Stimulated activated CD4-positive, alpha-beta T cell treated with anti-CD3 and anti-CD28 coated beads, TNF-alpha, amount 100 ng/mL, for 48 hours (primary cell): ENCODE data around the gene NDUFV2.

Experiments
- DNase-seq, 3 donors: peaks; one replicate each; pipeline ENCODE4 v3.0.0-alpha.2; 2020; ENCODE audit warnings: low read depth in 3 of 3

Gene NDUFV2

DNA sequence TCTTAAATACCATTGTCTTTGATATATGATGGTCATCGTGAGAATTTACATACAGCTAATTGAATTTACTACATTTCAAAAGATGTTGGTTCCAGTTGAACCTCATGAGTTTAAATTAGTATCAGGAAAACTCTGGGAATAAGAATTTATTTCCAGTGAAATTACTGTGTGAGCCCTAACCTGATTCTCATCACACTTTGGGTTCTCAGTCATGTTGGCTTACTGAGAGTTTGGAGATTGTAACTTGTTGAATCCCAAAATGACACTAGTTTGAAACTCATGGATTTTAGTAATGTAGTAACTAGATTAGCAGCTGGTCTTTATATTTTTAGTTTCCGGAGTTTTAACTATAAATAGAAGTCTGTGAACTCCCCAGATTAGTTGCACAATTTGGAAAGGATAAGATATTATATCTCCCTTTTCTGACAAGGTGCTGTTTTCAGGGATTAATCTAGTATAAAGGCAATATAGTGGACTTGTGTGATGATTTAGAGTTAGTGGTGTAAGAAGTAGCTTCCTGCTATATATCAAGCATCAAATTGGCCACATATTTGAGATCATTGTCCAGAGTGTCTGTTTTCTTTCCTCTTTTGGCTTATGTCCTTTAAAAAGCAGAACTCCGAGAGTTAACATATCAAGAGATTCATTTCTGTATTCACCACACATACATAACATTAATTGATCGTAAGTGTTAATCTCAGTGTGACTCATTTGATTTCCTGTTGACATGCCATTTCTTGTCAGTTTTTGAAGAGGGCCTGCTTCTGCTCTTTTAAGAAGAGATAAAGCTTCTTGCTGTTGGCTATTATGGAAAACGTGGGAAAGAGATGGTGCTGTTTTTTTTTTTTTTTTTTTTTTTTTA, 15.7 kb downstream of the NDUFV2 start:
- DNase-seq, result no peak

DNA sequence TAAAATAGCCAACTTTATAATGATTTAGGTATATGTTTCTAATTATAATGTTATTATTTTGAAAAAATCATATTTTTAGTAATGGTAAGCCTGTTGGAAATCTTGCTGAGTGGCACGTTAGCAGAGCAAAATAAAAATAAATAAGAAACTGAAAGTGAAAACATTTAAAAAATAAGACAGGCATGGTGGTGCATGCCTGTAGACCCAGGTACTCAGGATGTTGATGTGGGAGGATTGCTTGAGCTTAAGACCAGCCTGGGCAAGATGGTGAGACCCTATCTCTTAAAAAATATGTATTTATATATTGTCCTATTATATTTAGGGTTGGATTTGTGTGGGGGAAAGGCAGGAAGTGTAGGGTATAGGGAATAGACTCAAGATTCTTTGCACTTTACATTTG, 18.3 kb downstream of the NDUFV2 start:
- no peak for DNase-seq

DNA sequence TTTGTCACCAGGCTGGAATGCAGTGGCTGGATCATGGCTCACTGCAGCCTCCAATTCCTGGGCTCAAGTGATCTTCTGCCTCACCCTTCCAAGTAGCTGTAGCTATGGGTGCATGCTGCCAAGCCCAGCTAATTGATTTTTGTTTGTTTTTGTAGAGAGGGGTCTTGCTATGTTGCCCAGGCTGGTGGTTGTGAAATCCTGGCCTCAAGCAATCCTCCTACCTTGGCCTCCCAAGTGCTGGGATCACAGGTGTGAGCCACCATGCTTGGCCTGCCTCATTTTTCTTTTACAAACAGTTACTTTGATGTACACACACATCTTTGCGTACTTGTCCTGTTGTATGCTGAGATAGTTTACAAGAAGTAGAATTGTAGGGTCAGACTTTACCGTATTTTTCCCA, 21.0 kb downstream of the NDUFV2 start:
- DNase-seq, result no peak

DNA sequence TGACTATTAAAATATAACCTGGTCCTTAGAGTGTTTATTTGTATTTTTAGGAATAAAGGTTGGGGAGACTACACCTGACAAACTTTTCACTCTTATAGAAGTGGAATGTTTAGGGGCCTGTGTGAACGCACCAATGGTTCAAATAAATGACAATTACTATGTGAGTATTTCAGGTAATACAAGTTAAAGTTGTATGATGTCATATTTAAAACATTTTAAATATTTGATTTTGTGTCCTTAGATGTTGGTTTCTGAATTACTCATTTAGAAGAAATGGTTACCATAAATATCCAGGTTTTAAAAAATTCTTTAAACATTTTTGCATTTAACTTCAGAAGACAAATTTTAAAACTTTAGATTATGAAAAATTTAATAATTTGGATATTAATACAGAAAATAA, 22.3 kb downstream of the NDUFV2 start:
- no peak for DNase-seq

DNA sequence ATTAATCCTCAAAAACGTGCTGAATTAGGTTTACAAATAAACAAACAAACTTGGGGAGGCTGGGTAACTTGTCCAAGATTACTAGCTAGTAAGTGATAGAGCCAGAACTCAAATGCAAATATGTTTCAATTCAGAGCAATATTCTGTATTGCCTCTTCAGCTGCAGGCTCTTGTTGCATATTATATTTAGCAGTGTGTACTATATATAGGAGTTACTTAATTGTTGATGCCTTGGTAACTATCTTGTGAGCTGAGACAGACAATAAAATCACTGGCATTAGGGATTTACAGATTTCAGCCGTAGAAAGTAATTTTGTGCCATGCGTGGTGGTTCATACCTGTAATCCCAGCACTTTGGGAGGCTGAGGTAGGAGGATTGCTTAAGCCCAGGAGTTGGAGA, 23.8 kb downstream of the NDUFV2 start:
- DNase-seq, result no peak

DNA sequence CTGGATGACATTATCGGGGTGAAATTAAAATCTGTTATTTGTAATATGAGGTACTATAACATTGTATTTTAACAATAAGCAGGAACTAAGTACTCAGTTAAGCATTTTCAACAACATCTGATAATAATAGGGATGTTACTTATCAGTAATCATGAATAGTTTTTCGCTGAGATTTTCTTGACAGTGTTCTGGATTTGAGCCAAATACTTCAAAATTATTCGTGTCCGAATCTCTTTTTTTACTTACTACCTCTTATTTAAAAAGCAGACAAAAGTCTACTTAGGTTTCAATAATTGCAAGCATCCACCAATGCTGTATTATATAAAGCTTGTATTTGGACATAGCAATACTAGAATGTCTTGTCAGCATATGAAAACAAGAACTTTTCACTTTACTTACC, 27.7 kb downstream of the NDUFV2 start:
- no peak for DNase-seq

DNA sequence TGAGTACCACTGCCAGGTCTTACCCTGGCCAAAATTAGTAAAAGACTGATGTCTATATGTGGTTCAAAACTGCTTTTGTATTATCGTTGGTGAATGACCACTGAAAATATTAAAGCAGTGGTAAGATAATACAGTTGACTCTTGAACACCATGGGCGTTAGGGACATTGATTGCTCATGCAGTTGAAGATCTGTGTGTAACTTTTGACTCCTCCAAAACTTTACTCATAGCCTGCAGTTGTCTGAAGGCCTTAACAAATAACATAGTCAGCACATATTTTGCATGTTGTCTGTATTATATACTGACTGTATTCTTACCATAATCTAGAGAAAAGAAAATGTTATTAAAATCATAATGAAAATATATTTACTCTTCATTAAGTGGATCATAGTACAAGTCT, 28.3 kb downstream of the NDUFV2 start:
- DNase-seq, result no peak

DNA sequence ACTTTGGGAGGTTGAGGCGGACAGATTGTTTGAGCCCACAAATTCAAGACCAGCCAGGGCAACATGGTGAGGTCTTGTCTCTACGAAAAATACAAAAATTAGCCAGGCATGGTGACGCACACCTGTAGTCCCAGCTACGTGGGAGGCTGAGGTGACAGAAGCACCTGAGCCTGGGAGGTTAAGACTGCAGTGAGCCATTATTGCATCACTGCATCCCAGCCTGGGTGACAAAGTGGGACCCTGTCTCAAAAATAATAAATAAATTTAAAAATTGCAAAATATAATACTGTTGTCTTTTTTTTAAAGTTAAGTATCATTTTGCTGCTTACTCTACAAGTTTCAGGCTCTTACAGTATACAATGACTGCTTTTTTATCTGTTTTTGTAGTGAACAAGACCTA, 30.1 kb downstream of the NDUFV2 start:
- DNase-seq, result no peak

DNA sequence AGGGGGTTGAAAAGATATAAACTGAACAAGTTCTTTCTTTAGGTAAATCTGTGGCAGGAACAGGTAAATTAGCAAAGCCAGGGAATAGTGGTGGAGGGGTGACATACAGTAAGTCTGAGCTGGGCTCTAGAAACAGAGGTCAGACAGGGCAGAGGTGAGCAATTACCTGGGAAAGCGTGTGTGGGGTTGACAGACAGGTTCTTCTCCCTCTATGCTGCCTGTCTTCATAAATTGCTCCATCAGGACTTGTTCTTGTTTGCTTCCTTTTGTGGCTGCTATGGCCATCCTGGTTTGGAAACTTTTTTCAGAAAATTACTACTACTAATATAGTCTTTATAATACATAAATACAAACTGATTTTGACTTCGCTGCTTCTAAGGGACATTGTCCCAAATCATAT, 30.7 kb downstream of the NDUFV2 start:
- DNase-seq, result no peak

DNA sequence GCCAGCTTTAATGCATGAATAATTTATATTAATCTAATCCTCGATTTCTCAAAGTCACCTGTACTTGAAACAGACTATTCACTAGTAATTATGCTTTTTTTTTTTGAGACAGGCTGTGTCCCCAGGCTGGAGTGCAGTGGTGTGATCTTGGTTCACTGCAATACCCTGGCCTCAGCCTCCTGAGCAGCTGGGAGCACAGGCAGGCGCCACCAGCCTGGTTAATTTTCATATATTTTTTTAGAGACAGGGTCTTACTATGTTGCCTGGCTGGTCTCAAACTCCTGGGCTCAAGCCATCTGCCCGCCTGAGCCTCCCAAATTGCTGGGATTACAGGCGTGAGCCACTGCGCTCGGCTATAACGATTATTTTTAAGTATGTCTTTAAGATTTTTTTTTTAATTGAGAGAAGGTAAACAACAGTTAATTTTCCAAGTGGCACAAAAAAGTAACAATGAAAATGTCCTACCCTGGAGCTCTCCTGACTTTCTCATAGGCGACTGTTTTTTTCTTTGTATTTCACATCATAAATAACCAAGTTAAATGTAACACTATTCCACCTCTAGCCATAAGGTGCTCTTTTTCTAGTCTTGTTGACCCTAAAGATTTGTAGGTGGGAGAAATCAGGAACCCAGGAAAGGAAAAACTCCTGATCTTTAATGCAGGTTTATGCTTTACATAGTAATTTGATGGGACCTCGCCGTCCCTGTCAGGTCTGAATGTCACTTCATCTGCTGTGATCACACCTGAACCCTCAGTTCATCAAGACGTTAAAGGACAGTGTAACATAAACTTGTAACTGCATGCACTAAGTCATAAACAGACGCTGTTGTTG, 32.8 kb downstream of the NDUFV2 start:
- no peak for DNase-seq

DNA sequence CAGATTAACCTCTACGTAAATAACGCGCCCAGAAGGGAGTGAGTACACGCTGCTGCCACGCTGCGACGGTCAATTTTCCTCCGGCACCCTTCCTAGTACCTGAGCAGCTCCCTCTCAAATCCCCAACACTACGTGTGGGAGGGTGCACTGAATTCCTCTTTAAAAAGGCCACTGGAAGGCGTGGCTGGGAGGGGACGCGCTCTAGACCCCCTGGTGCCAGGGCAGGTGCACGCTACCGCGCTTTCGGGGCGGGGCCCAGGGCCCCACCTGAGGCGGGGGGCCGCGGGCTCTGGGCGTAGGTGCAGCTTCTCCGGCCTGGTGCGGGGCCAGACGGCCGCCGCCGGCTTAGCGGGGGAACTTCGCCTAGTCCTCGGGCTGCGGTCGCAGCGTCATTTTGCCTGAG, 33.4 kb downstream of the NDUFV2 start:
- DNase-seq, result no peak

DNA sequence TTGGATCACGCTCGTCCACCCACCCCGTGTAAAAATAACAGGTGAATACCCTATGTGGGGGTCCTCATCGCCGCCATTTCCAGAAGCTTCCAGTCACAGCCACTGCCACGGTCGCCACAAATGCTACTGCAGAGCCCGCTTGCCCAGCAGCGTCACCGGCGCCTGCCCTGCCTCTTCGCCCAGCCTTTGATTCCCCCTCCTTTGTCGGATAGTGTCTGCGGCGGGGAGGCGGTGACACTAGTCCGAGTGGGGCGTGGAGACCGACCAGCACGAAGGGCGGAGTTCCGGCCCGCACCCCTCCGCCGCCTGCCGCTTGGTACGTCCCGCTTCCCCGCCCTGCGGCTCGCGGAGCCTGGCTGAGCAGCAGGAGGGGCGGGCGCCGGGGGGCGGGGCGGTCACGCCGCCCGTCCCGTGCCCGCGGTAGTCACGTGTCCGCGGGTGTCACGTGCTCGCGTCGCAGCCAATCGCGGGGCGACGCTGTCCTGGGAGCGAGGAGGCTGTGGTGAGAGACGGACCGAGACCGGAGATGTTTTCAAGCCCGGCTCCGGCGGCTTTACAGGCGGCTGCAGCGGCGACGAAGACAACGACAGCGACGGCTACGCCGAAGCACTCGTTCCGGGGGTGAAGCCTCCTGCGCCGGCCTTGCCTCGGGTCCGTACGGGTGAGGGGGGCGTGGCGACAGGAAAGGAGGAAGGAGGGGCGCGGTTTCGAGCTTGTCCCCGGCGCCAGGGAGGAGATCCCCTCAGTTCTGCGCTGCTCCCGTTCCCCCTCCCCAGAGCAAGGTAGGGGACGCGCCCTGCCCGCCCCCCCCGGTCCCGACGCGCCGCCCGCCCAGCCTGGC, 34.0 kb downstream of the NDUFV2 start, which contains the start of gene ANKRD12:
ANKRD12 (plus strand) TSS at position 467 of the 841 bp plus-strand sequence. CDS start 45,652 bp downstream, outside the sequence.
- DNase-seq, result peak; percentile 95 to 96 (median 96)

DNA sequence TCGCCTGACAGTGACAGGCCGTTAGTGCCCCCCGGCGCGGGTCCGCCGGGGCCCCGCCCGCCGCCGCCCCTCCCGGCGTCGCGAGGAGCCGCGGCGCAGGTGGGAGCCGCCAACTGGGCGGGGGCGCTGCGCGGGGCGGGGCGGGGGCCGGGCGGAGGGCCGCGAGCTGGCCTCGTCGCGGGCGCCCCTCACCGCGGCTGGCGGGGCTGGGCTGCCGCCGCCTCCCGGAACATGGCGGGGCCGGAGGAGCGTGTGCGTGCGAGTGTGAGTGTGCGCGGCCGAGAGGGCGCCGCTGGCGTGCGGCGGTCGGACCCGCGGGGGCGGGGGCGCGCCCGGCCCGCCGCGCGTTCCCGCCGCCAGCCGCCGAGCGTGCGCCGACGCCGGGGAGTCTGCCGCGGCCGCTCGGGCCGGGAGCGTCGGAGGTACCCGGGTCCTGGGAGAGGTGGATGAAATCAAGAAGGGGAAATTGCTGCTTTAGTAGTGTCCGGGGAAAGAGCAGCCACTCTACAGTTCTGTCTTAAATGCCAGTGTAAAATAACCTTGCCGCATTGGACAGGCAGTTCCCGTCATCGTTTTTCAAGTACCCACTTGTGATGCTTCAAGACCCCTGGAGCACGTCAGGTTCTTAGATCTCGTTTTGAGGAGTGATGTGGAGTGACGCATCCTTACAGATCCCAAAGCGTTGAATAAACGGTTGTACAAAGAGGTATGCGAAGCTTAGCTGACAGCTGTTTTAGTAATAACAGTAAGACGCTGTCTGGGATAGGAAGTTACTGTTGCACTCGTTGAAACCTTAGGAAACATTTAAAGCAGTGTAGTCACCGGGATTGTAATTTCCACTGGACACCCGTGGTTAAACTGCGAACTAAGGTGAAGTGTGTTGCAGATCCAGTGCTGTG, 34.9 kb downstream of the NDUFV2 start:
- peak; percentile 32 to 55 (median 44) for DNase-seq

DNA sequence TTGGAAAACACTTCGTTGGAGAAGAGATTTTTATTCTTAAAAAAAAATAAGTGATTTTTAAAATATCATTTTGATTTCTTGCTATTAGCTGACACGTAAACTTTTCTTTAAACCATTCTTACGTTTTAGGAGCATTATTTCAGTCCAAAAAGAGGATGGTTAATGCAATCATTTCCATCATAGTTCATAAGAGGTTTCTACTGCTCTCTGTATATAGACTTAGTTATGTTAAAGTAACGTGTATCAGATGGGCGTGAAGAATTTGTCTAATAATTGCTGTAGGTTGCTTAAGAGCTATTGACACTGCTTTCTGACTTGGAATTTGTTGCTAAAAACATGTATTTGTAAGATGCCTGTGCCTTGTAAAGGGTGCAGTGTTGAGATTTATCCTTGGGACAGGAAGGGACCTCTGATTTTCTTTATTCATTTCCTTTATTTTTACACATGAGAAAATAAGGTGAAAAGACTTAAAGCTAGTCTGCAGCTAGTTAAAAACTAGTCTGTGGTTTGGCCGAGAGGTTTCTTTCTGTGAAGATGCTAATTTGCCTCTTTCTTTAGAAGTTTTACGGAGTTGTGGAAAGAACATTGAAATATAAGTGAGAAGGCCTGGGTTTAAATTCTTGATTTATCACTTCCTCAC, 37.0 kb downstream of the NDUFV2 start:
- DNase-seq, result no peak

DNA sequence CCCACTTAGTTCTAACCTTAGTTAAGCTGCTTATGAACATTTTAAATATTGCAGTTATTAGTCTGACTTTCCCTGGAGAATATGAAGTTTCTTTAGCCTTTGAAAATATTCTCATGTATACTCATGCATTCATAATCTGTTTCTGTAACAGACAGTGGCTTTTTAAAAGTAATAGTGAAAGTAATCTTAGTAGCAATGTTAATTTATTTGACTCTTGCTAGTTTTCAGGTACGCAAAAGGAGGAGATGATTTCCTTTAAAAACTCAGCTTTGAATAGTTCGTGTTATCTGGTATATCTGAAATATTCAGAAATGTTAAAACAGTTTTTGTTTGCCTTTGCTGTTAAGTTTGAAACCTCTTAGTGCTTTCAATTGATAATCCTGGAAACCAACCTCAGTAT, 37.9 kb downstream of the NDUFV2 start:
- no peak for DNase-seq

DNA sequence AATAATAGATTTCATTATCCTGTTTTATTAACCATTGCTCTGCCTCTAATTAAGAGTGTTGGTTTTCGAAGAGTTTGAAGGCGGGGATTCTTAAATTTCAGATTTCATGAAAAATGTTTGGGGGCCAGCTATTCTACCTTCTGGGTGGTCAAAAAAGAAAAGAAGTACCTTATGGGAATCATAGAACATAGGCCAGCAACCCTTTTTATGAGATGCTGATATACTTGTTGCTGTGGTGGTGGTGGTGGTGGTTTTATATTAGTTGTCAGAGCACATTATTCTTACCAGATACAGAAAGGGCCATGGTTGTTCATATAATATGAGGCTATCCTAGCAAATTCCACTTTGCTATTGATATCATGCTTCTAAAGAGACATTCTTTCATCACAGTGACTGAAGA, 38.5 kb downstream of the NDUFV2 start:
- no peak for DNase-seq

DNA sequence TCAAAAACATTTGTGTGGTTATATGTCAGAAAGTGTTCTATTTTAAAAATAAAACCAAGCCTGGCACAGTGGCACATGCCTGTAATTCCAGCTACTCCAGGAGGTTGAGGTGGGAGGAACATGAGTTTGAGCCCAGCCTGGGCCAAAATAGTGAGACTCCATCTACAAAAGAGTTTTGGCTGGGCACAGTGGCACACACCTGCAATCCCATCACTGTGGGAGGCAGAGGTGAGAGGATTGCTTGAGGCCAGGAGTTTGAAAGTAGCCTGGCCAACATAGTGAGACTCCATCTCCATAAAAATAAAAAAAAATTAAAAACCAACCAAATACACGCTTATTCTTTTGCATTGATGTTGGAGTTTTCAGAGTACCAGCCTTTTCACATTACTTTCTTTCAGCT, 43.7 kb downstream of the NDUFV2 start:
- DNase-seq, result no peak

DNA sequence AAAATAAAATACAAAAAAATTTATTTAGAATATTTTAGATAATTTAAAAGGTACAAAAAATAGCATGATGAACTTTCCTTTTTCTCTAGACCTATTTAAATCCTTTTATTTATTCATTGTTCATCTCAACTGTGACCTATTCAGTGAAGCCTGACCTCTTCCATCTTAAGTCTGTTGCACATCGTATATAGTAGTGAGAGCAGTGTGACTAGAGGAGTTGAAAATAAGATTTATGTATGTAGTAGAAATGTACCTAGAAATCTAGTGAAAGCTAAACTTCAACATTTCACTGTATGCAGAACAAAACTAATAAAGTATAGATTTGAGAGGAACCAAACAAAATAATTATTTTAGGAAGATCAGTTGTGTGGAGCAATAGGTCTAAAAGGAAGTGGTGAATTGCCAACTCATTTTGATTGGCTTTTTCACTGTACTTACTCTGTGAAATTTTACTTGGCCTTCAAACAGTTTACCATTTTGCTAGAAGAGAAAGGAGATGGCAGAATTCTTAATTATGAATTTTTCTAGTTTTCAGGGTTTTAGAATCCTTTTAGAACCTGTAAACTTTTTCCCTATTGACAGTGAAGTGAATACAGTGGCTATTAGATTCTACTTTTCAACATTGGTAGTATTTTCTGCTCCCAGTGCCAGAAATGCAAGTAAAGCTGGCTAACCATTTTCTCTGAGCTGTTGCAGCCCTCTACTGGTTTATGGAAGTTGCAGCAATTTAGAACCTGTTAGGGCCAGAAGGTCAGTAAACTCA, 45.1 kb downstream of the NDUFV2 start:
- DNase-seq, result no peak

DNA sequence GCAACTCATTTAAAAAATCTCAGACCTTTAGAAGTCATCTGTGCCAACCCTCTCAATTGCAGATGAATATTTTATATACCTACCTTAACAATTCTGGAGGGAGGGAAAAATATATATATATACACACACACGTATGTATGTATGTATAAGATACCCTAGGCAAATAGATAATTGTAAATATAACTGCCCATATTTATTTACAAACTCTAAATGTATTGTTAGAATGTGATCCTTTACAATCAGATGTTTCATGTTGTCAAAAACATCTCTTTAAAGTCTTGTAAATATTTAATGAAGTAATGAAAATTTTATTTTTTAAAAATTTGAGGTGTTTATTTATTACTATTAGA, 45.7 kb downstream of the NDUFV2 start:
- DNase-seq, result no peak

DNA sequence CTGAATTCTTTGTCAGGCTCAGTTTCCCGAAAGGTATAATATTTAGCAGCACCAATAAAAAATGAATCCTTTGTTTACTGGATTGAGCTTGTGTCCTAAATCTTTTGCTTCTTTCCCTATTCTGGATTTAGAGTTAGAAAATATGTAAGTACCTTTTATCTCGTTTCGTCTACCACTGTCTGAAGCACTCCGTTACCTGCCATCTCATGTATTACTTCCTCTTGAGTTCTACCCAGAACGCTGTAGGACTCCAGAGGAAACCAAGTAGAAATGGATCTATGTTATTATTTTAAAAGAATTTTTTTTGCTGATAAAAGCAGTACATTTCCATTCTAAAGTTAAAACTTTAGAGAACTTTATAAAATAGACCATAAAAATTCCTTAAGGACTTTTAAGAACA, 47.6 kb downstream of the NDUFV2 start:
- DNase-seq, result no peak
